Measurements from ENCODE around the gene HHLA2. TPM values are rescaled to one million over a fixed set of nuclear protein-coding genes. Genes with fewer than 3 reads are reported as not detected.
"Not testable (repeated sequence)": the region's sequence is repeated elsewhere in the genome, so short reads cannot be mapped to it uniquely, and the experiment has no call there.

HHLA2 gene
- total RNA-seq, 1 experiment from 2014 or later: 0.07 TPM

DNA sequence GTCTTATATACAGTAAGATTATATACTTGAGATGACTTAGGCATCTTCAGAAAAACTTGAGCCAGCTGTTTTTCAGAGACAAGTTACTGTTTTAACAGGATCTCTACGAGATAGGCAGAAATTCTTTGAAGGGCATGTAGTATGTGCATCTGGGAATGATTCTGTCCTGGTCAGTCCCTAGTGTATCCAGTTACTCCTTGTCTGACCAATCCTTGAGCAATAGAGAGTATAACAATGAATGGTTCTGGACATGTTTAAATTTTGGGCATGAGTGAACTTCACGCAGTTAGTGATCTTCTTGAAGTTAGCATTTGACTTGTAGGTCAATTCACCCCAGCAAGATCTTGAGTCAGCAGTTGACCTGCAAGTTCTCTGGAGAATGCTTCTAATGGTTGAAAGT is 24.7 kb upstream of the HHLA2 start:
- DNase-seq (ENCODE audit: low spot score) (no peak), ATAC-seq (no peak)
- ChIA-PET POLR2A (no interaction called here), CTCF (no interaction called here)
- TF ChIP-seq, protein P1, sequence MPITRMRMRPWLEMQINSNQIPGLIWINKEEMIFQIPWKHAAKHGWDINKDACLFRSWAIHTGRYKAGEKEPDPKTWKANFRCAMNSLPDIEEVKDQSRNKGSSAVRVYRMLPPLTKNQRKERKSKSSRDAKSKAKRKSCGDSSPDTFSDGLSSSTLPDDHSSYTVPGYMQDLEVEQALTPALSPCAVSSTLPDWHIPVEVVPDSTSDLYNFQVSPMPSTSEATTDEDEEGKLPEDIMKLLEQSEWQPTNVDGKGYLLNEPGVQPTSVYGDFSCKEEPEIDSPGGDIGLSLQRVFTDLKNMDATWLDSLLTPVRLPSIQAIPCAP (CRISPR knock-in tag; IDR thresholded peaks at IDR 0.05): no peak
- TF ChIP-seq MYBL2 (CRISPR knock-in tag; IDR thresholded peaks at IDR 0.05): no peak
- TF ChIP-seq, protein P2, sequence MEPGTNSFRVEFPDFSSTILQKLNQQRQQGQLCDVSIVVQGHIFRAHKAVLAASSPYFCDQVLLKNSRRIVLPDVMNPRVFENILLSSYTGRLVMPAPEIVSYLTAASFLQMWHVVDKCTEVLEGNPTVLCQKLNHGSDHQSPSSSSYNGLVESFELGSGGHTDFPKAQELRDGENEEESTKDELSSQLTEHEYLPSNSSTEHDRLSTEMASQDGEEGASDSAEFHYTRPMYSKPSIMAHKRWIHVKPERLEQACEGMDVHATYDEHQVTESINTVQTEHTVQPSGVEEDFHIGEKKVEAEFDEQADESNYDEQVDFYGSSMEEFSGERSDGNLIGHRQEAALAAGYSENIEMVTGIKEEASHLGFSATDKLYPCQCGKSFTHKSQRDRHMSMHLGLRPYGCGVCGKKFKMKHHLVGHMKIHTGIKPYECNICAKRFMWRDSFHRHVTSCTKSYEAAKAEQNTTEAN (CRISPR knock-in tag; IDR thresholded peaks at IDR 0.05): no peak
- no peak for TF ChIP-seq NFYB (CRISPR knock-in tag; conservative IDR thresholded peaks at IDR 0.05; ENCODE audit: low read depth)
- TF ChIP-seq ATF1 (CRISPR knock-in tag; IDR thresholded peaks at IDR 0.05): no peak
- TF ChIP-seq ZMAT4 (CRISPR knock-in tag; IDR thresholded peaks at IDR 0.05): no peak
- no peak for TF ChIP-seq SOX15 (CRISPR knock-in tag; IDR thresholded peaks at IDR 0.05)
- TF ChIP-seq, protein P3, sequence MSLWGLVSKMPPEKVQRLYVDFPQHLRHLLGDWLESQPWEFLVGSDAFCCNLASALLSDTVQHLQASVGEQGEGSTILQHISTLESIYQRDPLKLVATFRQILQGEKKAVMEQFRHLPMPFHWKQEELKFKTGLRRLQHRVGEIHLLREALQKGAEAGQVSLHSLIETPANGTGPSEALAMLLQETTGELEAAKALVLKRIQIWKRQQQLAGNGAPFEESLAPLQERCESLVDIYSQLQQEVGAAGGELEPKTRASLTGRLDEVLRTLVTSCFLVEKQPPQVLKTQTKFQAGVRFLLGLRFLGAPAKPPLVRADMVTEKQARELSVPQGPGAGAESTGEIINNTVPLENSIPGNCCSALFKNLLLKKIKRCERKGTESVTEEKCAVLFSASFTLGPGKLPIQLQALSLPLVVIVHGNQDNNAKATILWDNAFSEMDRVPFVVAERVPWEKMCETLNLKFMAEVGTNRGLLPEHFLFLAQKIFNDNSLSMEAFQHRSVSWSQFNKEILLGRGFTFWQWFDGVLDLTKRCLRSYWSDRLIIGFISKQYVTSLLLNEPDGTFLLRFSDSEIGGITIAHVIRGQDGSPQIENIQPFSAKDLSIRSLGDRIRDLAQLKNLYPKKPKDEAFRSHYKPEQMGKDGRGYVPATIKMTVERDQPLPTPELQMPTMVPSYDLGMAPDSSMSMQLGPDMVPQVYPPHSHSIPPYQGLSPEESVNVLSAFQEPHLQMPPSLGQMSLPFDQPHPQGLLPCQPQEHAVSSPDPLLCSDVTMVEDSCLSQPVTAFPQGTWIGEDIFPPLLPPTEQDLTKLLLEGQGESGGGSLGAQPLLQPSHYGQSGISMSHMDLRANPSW (CRISPR knock-in tag; conservative IDR thresholded peaks at IDR 0.05; ENCODE audit: low read depth): no peak
- TF ChIP-seq, protein P4, sequence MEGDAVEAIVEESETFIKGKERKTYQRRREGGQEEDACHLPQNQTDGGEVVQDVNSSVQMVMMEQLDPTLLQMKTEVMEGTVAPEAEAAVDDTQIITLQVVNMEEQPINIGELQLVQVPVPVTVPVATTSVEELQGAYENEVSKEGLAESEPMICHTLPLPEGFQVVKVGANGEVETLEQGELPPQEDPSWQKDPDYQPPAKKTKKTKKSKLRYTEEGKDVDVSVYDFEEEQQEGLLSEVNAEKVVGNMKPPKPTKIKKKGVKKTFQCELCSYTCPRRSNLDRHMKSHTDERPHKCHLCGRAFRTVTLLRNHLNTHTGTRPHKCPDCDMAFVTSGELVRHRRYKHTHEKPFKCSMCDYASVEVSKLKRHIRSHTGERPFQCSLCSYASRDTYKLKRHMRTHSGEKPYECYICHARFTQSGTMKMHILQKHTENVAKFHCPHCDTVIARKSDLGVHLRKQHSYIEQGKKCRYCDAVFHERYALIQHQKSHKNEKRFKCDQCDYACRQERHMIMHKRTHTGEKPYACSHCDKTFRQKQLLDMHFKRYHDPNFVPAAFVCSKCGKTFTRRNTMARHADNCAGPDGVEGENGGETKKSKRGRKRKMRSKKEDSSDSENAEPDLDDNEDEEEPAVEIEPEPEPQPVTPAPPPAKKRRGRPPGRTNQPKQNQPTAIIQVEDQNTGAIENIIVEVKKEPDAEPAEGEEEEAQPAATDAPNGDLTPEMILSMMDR (IDR thresholded peaks at IDR 0.05): no peak
- Mint-ChIP-seq H3K27ac (no peak overlapping the region), H3K9me3 (peaks cover 27% of the 10 kb centered on the region), H3K4me3 (no peak overlapping the region), H3K4me1 (peaks cover 7% of the 10 kb centered on the region), H3K27me3 (ENCODE audit: low read depth) (no peaks in the 10 kb centered on the region), H3K36me3 (peaks cover 14% of the 10 kb centered on the region)

DNA sequence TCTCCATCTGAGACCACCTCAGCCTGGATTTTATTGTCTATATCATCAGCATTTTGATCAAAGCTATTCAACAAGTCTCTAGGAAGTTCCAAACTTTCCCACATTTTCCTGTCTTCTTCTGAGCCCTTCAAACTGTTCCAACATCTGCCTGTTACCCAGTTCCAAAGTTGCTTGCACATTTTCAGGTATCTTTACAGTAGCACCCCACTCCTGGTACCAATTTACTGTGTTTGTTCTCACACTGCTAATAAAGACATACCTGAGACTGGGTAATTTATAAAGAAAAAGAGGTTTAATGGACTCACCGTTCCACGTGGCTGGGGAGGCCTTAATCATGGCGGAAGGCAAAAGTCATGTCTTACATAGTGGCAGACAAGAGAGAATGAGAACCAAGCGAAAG is 17.3 kb upstream of the HHLA2 start:
- H3K27me3 Mint-ChIP-seq (ENCODE audit: low read depth); DNase-seq (ENCODE audit: low spot score); H3K4me1 Mint-ChIP-seq; H3K27ac Mint-ChIP-seq; POLR2A ChIA-PET; CTCF ChIA-PET; H3K4me3 Mint-ChIP-seq; ATAC-seq: not testable (repeated sequence)
- Mint-ChIP-seq H3K9me3 (peaks cover 33% of the 10 kb centered on the region), H3K36me3 (peaks cover 29% of the 10 kb centered on the region)

DNA sequence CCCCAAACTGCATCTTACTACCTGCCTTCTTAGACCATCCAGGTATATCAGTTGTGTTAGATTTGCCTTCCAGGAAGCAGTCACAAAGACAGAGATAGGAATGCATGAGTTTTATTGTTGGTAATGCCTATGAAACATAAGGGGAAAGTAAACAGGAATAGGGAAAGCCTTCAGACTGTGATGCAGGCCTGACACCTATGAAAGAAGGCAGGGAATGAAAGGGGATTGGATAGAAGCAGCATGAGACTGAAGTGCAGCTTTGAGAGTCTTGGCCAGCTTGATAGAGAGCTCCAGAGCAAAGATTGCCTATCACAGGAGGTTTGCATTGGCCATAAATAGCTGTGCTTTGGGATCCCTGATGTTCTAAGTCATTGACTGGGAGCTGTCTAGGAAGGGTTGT is 15.9 kb upstream of the HHLA2 start:
- Mint-ChIP-seq H3K4me3 (no peak overlapping the region), H3K36me3 (peaks cover 29% of the 10 kb centered on the region), H3K27ac (no peak overlapping the region), H3K4me1 (peaks cover 7% of the 10 kb centered on the region), H3K27me3 (ENCODE audit: low read depth) (peaks cover 4% of the 10 kb centered on the region; the same call in 1 of the 2 replicates), H3K9me3 (peaks cover 34% of the 10 kb centered on the region)
- ChIA-PET CTCF (no interaction called here), POLR2A (no interaction called here)
- ATAC-seq (no peak), DNase-seq (ENCODE audit: low spot score) (no peak)
- TF ChIP-seq KAT7 (CRISPR knock-in tag; IDR thresholded peaks at IDR 0.05; ENCODE audit: borderline replicate concordance) (no peak), E2F5 (CRISPR knock-in tag; IDR thresholded peaks at IDR 0.05) (no peak), USF1 (CRISPR knock-in tag; IDR thresholded peaks at IDR 0.05) (no peak), JUN (CRISPR knock-in tag; IDR thresholded peaks at IDR 0.05) (no peak)
- TF ChIP-seq, protein P5, sequence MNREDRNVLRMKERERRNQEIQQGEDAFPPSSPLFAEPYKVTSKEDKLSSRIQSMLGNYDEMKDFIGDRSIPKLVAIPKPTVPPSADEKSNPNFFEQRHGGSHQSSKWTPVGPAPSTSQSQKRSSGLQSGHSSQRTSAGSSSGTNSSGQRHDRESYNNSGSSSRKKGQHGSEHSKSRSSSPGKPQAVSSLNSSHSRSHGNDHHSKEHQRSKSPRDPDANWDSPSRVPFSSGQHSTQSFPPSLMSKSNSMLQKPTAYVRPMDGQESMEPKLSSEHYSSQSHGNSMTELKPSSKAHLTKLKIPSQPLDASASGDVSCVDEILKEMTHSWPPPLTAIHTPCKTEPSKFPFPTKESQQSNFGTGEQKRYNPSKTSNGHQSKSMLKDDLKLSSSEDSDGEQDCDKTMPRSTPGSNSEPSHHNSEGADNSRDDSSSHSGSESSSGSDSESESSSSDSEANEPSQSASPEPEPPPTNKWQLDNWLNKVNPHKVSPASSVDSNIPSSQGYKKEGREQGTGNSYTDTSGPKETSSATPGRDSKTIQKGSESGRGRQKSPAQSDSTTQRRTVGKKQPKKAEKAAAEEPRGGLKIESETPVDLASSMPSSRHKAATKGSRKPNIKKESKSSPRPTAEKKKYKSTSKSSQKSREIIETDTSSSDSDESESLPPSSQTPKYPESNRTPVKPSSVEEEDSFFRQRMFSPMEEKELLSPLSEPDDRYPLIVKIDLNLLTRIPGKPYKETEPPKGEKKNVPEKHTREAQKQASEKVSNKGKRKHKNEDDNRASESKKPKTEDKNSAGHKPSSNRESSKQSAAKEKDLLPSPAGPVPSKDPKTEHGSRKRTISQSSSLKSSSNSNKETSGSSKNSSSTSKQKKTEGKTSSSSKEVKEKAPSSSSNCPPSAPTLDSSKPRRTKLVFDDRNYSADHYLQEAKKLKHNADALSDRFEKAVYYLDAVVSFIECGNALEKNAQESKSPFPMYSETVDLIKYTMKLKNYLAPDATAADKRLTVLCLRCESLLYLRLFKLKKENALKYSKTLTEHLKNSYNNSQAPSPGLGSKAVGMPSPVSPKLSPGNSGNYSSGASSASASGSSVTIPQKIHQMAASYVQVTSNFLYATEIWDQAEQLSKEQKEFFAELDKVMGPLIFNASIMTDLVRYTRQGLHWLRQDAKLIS (CRISPR knock-in tag; IDR thresholded peaks at IDR 0.05; ENCODE audit: borderline replicate concordance): no peak
- TF ChIP-seq, protein P6, sequence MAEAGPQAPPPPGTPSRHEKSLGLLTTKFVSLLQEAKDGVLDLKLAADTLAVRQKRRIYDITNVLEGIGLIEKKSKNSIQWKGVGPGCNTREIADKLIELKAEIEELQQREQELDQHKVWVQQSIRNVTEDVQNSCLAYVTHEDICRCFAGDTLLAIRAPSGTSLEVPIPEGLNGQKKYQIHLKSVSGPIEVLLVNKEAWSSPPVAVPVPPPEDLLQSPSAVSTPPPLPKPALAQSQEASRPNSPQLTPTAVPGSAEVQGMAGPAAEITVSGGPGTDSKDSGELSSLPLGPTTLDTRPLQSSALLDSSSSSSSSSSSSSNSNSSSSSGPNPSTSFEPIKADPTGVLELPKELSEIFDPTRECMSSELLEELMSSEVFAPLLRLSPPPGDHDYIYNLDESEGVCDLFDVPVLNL (CRISPR knock-in tag; IDR thresholded peaks at IDR 0.05; ENCODE audit: borderline replicate concordance, low read depth): no peak

Data from WTC11 (cell line).